Measurements from ENCODE around the gene ROR2. TPM values are rescaled to one million over a fixed set of nuclear protein-coding genes. Genes with fewer than 3 reads are reported as not detected.

Gene ROR2
- total RNA-seq, 1 donor from 2014 or later = 0.32 TPM

DNA sequence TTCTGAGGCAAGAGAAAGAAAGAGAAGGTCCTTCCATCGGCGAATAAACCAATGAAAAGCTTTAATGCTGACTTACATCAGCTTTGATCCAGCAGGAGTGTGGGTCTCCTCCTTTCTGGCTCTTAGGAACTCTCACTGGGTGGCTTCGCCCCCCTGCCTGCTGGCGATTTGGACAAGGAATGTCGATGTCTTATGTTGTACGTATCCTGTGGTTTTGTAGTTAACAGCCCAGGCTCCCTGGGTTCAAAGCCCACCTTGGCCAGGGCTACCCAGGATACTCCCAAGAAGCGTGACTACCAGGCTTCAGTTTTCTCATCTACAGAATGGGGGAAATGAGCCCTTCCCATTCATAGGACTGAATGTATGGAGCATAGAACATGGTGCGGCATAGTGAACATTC is 124.2 kb downstream of the ROR2 start:
- no peak for DNase-seq (ENCODE audit: low spot score in 2 of 2)
- intact Hi-C loops (cut with DNase I) = no loop called here
- TF ChIP-seq, protein P1, sequence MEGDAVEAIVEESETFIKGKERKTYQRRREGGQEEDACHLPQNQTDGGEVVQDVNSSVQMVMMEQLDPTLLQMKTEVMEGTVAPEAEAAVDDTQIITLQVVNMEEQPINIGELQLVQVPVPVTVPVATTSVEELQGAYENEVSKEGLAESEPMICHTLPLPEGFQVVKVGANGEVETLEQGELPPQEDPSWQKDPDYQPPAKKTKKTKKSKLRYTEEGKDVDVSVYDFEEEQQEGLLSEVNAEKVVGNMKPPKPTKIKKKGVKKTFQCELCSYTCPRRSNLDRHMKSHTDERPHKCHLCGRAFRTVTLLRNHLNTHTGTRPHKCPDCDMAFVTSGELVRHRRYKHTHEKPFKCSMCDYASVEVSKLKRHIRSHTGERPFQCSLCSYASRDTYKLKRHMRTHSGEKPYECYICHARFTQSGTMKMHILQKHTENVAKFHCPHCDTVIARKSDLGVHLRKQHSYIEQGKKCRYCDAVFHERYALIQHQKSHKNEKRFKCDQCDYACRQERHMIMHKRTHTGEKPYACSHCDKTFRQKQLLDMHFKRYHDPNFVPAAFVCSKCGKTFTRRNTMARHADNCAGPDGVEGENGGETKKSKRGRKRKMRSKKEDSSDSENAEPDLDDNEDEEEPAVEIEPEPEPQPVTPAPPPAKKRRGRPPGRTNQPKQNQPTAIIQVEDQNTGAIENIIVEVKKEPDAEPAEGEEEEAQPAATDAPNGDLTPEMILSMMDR (IDR thresholded peaks at IDR 0.05) = no peak
- H3K36me3 ChIP-seq = no peaks in the 10 kb centered on the region
- no peak overlapping the region for H3K27ac ChIP-seq
- H3K4me1 ChIP-seq = no peaks in the 10 kb centered on the region
- no peaks in the 10 kb centered on the region for H3K27me3 ChIP-seq
- no peak overlapping the region for H3K4me3 ChIP-seq
- H3K9me3 ChIP-seq = no peaks in the 10 kb centered on the region

DNA sequence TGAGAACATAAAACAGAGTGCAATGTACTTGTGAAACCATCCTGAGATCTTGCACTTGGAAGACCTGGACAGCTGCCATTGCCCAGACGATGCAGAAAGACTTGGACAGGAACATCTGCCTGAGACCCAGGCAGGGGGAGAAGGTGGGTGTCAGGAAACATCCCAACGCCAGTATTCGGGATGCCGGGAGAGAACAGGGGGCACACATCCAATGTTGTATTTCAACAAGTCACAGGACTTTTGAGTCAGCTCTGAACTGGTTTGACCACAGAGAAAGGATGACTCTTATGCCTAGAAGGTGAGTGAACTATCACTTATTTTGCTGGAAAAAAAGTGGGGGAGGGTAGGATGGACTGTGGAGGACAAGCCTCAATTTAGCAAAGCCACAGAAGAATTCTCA is 124.6 kb downstream of the ROR2 start:
- Histone ChIP-seq H3K4me1 (no peaks in the 10 kb centered on the region), H3K36me3 (no peaks in the 10 kb centered on the region), H3K4me3 (no peak overlapping the region), H3K9me3 (no peaks in the 10 kb centered on the region), H3K27ac (no peak overlapping the region), H3K27me3 (no peaks in the 10 kb centered on the region)
- intact Hi-C loops (cut with DNase I) = no loop called here
- TF ChIP-seq, protein P1 (IDR thresholded peaks at IDR 0.05) = no peak
- DNase-seq (ENCODE audit: low spot score in 2 of 2) = no peak

DNA sequence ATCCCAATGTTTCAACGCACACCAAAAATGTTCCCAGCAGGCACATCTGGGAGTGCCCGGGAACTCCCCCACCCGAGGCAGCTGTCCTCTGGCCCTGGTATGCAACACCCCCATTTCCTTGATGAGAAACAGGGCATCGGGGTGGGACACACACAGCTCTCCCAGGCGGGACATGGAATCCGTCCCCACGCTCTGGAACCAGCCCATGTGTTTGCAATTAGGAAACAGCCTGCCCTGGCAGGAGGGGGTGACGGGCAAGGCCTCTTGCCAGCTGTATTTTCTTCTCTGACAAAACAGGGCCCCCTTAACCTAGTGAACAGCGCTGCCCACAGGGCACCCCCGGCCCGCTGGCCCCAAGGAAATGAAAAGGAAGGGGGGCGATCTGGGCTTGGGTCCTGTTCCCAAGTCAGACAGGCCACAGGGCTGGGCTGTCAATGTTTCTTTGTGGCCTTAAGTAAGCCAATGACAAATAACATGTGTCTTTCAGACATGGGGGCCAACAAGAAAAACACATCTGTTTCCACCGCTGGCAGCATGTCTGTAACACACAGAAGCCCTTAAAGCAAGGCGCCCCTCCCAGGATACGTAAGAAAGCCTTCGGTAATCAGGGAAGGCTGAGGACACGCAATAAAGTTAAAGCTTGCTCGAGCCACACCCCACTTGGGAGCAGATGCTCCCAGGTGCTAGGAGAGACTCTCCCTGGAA is 125.3 kb downstream of the ROR2 start:
- H3K4me3 ChIP-seq = no peak overlapping the region
- DNase-seq (ENCODE audit: low spot score in 2 of 2) = no peak
- intact Hi-C loops (cut with DNase I) = no loop called here

DNA sequence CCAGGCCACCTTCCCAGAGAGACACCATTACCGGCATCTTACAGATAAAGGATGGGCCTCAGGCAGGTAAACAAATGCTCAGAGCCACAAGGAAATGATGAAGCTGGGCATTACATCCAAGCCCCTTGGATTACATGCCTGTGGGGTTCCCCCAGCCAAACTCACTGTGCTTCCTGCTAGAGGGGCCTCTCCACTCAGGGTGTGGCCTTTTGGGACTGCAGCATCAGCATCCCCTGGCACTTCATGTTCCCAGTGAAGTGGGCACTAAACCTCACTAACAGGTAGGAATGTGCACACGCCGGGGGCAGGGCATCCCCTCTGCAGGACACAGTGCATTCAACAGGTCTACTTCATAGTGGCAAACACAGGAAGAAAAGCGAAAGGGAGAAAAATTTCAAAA is 125.9 kb downstream of the ROR2 start:
- no peak for DNase-seq (ENCODE audit: low spot score in 2 of 2)

More for the DNA sequence above, 125.3 kb downstream of the ROR2 start:
- Histone ChIP-seq H3K27me3 (no peaks in the 10 kb centered on the region), H3K9me3 (no peaks in the 10 kb centered on the region), H3K4me1 (no peaks in the 10 kb centered on the region), H3K36me3 (no peaks in the 10 kb centered on the region), H3K27ac (no peak overlapping the region)
- TF ChIP-seq, protein P1 (IDR thresholded peaks at IDR 0.05) = no peak

GRCh38 chr9:91820949-91821880 is 128.8 kb downstream of the ROR2 start:
- H3K4me1 ChIP-seq = no peaks in the 10 kb centered on the region
- H3K36me3 ChIP-seq = no peaks in the 10 kb centered on the region
- TF ChIP-seq, protein P1 (IDR thresholded peaks at IDR 0.05) = no peak

More for the DNA sequence above, 125.9 kb downstream of the ROR2 start:
- no peak overlapping the region for H3K4me3 ChIP-seq
- no peaks in the 10 kb centered on the region for H3K4me1 ChIP-seq
- intact Hi-C loops (cut with DNase I) = no loop called here
- H3K9me3 ChIP-seq = no peaks in the 10 kb centered on the region
- no peaks in the 10 kb centered on the region for H3K36me3 ChIP-seq
- TF ChIP-seq, protein P1 (IDR thresholded peaks at IDR 0.05) = no peak
- no peaks in the 10 kb centered on the region for H3K27me3 ChIP-seq
- H3K27ac ChIP-seq = no peak overlapping the region

More at GRCh38 chr9:91820949-91821880, 128.8 kb downstream of the ROR2 start:
- Histone ChIP-seq H3K27me3 (no peaks in the 10 kb centered on the region), H3K27ac (no peak overlapping the region), H3K4me3 (no peak overlapping the region), H3K9me3 (no peaks in the 10 kb centered on the region)
- DNase-seq (ENCODE audit: low spot score in 2 of 2) = no peak
- intact Hi-C loops (cut with DNase I) = no loop called here

Measured in ascending aorta (tissue), 2 donors.